Stimulated activated CD4-positive, alpha-beta T cell treated with anti-CD3 and anti-CD28 coated beads, Interleukin-4, amount 100 ng/mL, for 24 hours (primary cell): ENCODE results near the gene TANC1.
"Not testable (repeated sequence)": the region's sequence is repeated elsewhere in the genome, so short reads cannot be mapped to it uniquely, and the experiment has no call there.

Experiments used
- DNase-seq: peaks from one replicate; pipeline ENCODE4 v3.0.0-alpha.2; 2020

Gene TANC1

GRCh38 chr2:159032580-159032979, 64.1 kb downstream of the TANC1 start:
- no peak for DNase-seq

GRCh38 chr2:159034713-159035112, 66.3 kb downstream of the TANC1 start:
- DNase-seq: no peak

GRCh38 chr2:159035790-159036411, 67.5 kb downstream of the TANC1 start:
- DNase-seq: no peak

- not testable (repeated sequence) for DNase-seq
Measured at GRCh38 chr2:159036461-159036860, 68.0 kb downstream of the TANC1 start.

GRCh38 chr2:159041328-159041727, 72.9 kb downstream of the TANC1 start:
- DNase-seq: not testable (repeated sequence)

GRCh38 chr2:159042115-159042850, 73.8 kb downstream of the TANC1 start:
- DNase-seq: no peak

GRCh38 chr2:159043710-159044109, 75.3 kb downstream of the TANC1 start:
- no peak for DNase-seq

GRCh38 chr2:159044804-159045286, 76.4 kb downstream of the TANC1 start:
- DNase-seq: no peak

GRCh38 chr2:159045545-159046454, 77.4 kb downstream of the TANC1 start:
- DNase-seq: no peak

- no peak for DNase-seq
Measured at GRCh38 chr2:159046966-159047365, 78.5 kb downstream of the TANC1 start.

- no peak for DNase-seq
Measured at GRCh38 chr2:159050426-159050825, 82.0 kb downstream of the TANC1 start.

- no peak for DNase-seq
Measured at GRCh38 chr2:159051133-159051532, 82.7 kb downstream of the TANC1 start.

- no peak for DNase-seq
Measured at GRCh38 chr2:159051661-159052060, 83.2 kb downstream of the TANC1 start.

GRCh38 chr2:159052157-159052601, 83.7 kb downstream of the TANC1 start:
- no peak for DNase-seq

- no peak for DNase-seq
Measured at GRCh38 chr2:159053161-159054031, 85.0 kb downstream of the TANC1 start.

- no peak for DNase-seq
Measured at GRCh38 chr2:159054032-159054334, 85.5 kb downstream of the TANC1 start.

GRCh38 chr2:159054985-159055384, 86.5 kb downstream of the TANC1 start:
- DNase-seq: no peak

- DNase-seq: no peak
Measured at GRCh38 chr2:159060518-159060917, 92.1 kb downstream of the TANC1 start.

GRCh38 chr2:159063677-159064076, 95.2 kb downstream of the TANC1 start:
- no peak for DNase-seq

- DNase-seq: no peak
Measured at GRCh38 chr2:159064446-159065301, 96.2 kb downstream of the TANC1 start.

GRCh38 chr2:159065313-159065712, 96.9 kb downstream of the TANC1 start:
- no peak for DNase-seq

- DNase-seq: no peak
Measured at GRCh38 chr2:159065891-159066290, 97.5 kb downstream of the TANC1 start.
